Heart left ventricle (tissue), 13 donors: ENCODE data around the gene ACAP2.

Experiments used
- POLR2A ChIP-seq, 2 donors: fragments of 450-650 bp; IDR thresholded peaks; one replicate each; pipeline ENCODE4 v1.6.1; 2017; ENCODE audit warnings: antibody characterized with exemption in 2 of 2, mild to moderate bottlenecking in 2 of 2, moderate library complexity in 2 of 2
- TF ChIP-seq, protein P1 (sequence below), 12 donors: fragments of 200-600 bp; sonication (generic) in 4 of 12; IDR thresholded peaks; one replicate each; pipeline versions ENCODE4 v1.5.0 to v1.8.0; 2018 to 2022; ENCODE audit warnings: antibody characterized with exemption in 12 of 12, mild to moderate bottlenecking in 5 of 12
- donor health status: ischemic (EF 13 %, LVEDD 7.1; RV severe dilation, severe dysfunction).
- donor health status: DM: no; HTN: yes; CAD: no.
- donor health status: DM: no; HTN: no; CAD: no.
- donor health status: ischemic (EF 25% LVEDD 6.9; RV normal size, moderate dysfunction).
- donor health status: ischemic (EF 25% LVEDD 5.7; RV mildly dilated, moderate dysfunction).
- donor health status: ischemic (EF 35%, LVEDD 5.7; RV mildly dilated, moderate dysfunction).
- donor health status: nonischemic (EF 11% LVEDD 7.7; RV severe dilation, severe dysfunction).
- donor health status: DM: yes; HTN: yes; CAD: no.
- donor health status: PGD.
- donor health status: ischemic (EF 29% LVEDD 5.4; RV normal size, mild dysfunction).
- donor health status: nonischemic (EF 23%, LVEDD 6.1; RV moderate dilation, normal function).

DNA sequence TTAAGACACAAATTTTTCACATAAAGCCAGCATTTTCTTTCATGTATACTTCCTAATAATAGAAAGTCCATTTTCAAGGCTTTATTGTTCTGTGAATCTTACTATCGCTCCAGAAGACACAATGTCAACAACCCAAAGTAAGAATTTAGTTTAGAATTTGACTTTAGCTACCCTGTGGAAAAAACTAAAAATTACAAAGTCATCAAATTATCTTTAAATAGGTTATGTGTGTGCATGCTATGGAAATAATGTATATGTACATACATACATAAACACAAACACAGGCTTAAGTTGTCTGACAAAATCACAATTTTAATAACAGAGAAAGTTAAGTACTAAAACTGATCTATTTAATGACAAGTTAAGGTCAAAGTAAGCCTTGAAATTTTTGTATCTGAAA is 151.7 kb downstream of the ACAP2 start:
- TF ChIP-seq, protein P1, sequence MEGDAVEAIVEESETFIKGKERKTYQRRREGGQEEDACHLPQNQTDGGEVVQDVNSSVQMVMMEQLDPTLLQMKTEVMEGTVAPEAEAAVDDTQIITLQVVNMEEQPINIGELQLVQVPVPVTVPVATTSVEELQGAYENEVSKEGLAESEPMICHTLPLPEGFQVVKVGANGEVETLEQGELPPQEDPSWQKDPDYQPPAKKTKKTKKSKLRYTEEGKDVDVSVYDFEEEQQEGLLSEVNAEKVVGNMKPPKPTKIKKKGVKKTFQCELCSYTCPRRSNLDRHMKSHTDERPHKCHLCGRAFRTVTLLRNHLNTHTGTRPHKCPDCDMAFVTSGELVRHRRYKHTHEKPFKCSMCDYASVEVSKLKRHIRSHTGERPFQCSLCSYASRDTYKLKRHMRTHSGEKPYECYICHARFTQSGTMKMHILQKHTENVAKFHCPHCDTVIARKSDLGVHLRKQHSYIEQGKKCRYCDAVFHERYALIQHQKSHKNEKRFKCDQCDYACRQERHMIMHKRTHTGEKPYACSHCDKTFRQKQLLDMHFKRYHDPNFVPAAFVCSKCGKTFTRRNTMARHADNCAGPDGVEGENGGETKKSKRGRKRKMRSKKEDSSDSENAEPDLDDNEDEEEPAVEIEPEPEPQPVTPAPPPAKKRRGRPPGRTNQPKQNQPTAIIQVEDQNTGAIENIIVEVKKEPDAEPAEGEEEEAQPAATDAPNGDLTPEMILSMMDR (IDR thresholded peaks at IDR 0.05): no peak
- no peak for TF ChIP-seq POLR2A (IDR thresholded peaks at IDR 0.05)
